Muscle of leg (tissue), 11 donors: ENCODE results near the gene RASGRF1. TPM values are rescaled to one million over a fixed set of nuclear protein-coding genes. Genes with fewer than 3 reads are reported as not detected.

ENCODE experiments used
- DNase-seq: peaks from one replicate; pipeline ENCODE4 v3.0.0; 2013
- H3K27ac ChIP-seq: one replicate; pipeline ENCODE4 v1.5.1; 2013; ENCODE audit warnings: mild to moderate bottlenecking, low read length, control low read depth
- H3K27me3 ChIP-seq: one replicate; pipeline ENCODE4 v1.6.1; 2013; ENCODE audit warnings: low read length; ENCODE audit not compliant: control insufficient read depth, insufficient read depth
- H3K36me3 ChIP-seq: one replicate; pipeline ENCODE4 v1.6.1; 2013; ENCODE audit warnings: low read length; ENCODE audit not compliant: control insufficient read depth, insufficient read depth
- H3K4me1 ChIP-seq: one replicate; pipeline ENCODE4 v1.6.1; 2013; ENCODE audit warnings: low read length; ENCODE audit not compliant: control insufficient read depth, insufficient read depth
- H3K4me3 ChIP-seq: one replicate; pipeline ENCODE4 v1.5.1; 2013; ENCODE audit warnings: low read length, control low read depth
- H3K9me3 ChIP-seq: replicated peaks from 2 replicates; pipeline ENCODE4 v1.6.1; 2013; ENCODE audit warnings: low read depth, low read length; ENCODE audit not compliant: control insufficient read depth
- WGBS: methylation state at CpG from one replicate; pipeline ENCODE4 v1.1.5; 2013; ENCODE audit warnings: missing lambda C conversion rate; ENCODE audit not compliant: insufficient coverage; 5-methylcytosine and 5-hydroxymethylcytosine counted together
- polyA plus RNA-seq, 8 donors: library from polyadenylated mRNA; unstranded; fragments of 120-200 nt; gene quantifications; one replicate each; pipeline versions ENCODE4 v1.2.1 to v1.2.3, GENCODE V29; 2013; ENCODE audit warnings: inconsistent platforms in 1 of 8, low replicate concordance in 1 of 8; ENCODE audit not compliant: insufficient read length in 8 of 8, insufficient read depth in 1 of 8
- total RNA-seq: library from RNA; stranded (reverse); fragments of 120-200 nt; gene quantifications from one replicate; pipeline ENCODE4 v1.2.4, GENCODE V29; 2013

The RASGRF1 gene
- total and polyA plus RNA-seq, 9 donors: 0.08 to 0.93 (median 0.16) TPM

- Histone ChIP-seq H3K4me1 (peaks cover 9% of the 10 kb centered on the region), H3K9me3 (no peaks in the 10 kb centered on the region), H3K27me3 (no peaks in the 10 kb centered on the region), H3K36me3 (peaks cover 59% of the 10 kb centered on the region), H3K27ac (no peak overlapping the region), H3K4me3 (no peak overlapping the region)
- WGBS: no CpG with 5 or more reads among the region's 4 CpGs
- DNase-seq: peak; percentile 71
These were observed 174.5 kb downstream of the RASGRF1 start for GRCh38 chr15:78916088-78916487.

GRCh38 chr15:78915341-78916087 lies 175.1 kb downstream of the RASGRF1 start:
- DNase-seq: peak; percentile 62
- Histone ChIP-seq H3K9me3 (no peaks in the 10 kb centered on the region), H3K36me3 (peaks cover 63% of the 10 kb centered on the region), H3K4me3 (no peak overlapping the region), H3K27ac (peak overlapping the region; percentile 3), H3K4me1 (peaks cover 9% of the 10 kb centered on the region), H3K27me3 (no peaks in the 10 kb centered on the region)
- 60% methylated on average over 5 of the region's 12 CpGs for WGBS

- H3K4me3 ChIP-seq: no peak overlapping the region
- no peak for DNase-seq
- no CpG with 5 or more reads among the region's 13 CpGs for WGBS
- H3K27ac ChIP-seq: peak overlapping the region; percentile 13
- H3K36me3 ChIP-seq: peaks cover 71% of the 10 kb centered on the region
- no peaks in the 10 kb centered on the region for H3K9me3 ChIP-seq
- H3K27me3 ChIP-seq: no peaks in the 10 kb centered on the region
- peaks cover 9% of the 10 kb centered on the region for H3K4me1 ChIP-seq
These were observed 176.4 kb downstream of the RASGRF1 start for GRCh38 chr15:78914027-78914764.

GRCh38 chr15:78913012-78913411 lies 177.6 kb downstream of the RASGRF1 start:
- Histone ChIP-seq H3K36me3 (peaks cover 68% of the 10 kb centered on the region), H3K4me1 (peaks cover 9% of the 10 kb centered on the region), H3K27me3 (no peaks in the 10 kb centered on the region), H3K9me3 (no peaks in the 10 kb centered on the region), H3K27ac (no peak overlapping the region), H3K4me3 (no peak overlapping the region)
- 88% methylated on average over 2 of the region's 3 CpGs for WGBS
- no peak for DNase-seq

- Histone ChIP-seq H3K36me3 (peaks cover 66% of the 10 kb centered on the region), H3K4me1 (peaks cover 9% of the 10 kb centered on the region), H3K9me3 (no peaks in the 10 kb centered on the region), H3K27me3 (no peaks in the 10 kb centered on the region), H3K27ac (no peak overlapping the region), H3K4me3 (no peak overlapping the region)
- no peak for DNase-seq
- 100% methylated on average over 1 of the region's 2 CpGs for WGBS
These were observed 178.3 kb downstream of the RASGRF1 start for GRCh38 chr15:78912316-78912715.

GRCh38 chr15:78910271-78910670 lies 180.3 kb downstream of the RASGRF1 start:
- Histone ChIP-seq H3K4me1 (peaks cover 9% of the 10 kb centered on the region), H3K36me3 (peaks cover 75% of the 10 kb centered on the region), H3K4me3 (no peak overlapping the region), H3K9me3 (no peaks in the 10 kb centered on the region), H3K27ac (no peak overlapping the region), H3K27me3 (no peaks in the 10 kb centered on the region)
- no peak for DNase-seq
- WGBS: 50% methylated on average over 6 of the region's 7 CpGs

Other genes with a start within 250 kb of the RASGRF1 start
- gene MORF4L1, start 217.9 kb downstream of the RASGRF1 start, total RNA-seq: 285 TPM
- 100 to 1,000 TPM; 506 to 656 (median 569) TPM for gene MORF4L1, start 217.9 kb downstream of the RASGRF1 start, polyA plus RNA-seq
- gene CTSH, start 145.7 kb downstream of the RASGRF1 start, total RNA-seq: 46.0 TPM
- gene CTSH, start 145.7 kb downstream of the RASGRF1 start, polyA plus RNA-seq: 10 to 100 TPM; 15.5 to 47.9 (median 23.8) TPM
- gene ANKRD34C, start 191.9 kb upstream of the RASGRF1 start, total RNA-seq: under 0.01 TPM
- not detected for gene ANKRD34C, start 191.9 kb upstream of the RASGRF1 start, polyA plus RNA-seq
- gene TMED3, start 220.3 kb upstream of the RASGRF1 start, total RNA-seq: 51.2 TPM
- gene TMED3, start 220.3 kb upstream of the RASGRF1 start, polyA plus RNA-seq: 10 to 100 TPM; 34.0 to 55.8 (median 40.3) TPM